ENCODE measurements around the gene CCDC192. TPM values are rescaled to one million over a fixed set of nuclear protein-coding genes. Genes with fewer than 3 reads are reported as not detected.
"Not testable (repeated sequence)": the region's sequence is repeated elsewhere in the genome, so short reads cannot be mapped to it uniquely, and the experiment has no call there.

The CCDC192 gene
- not detected for total RNA-seq (ENCODE audit: insufficient read depth, low replicate concordance)

- no peak for DNase-seq (ENCODE audit: low spot score)
Measured at GRCh38 chr5:127702926-127703561, at the start of gene CCDC192. TSS of gene CCDC192 (plus strand) at chr5:127703391. CDS start at chr5:127703446, 55 bp downstream.

GRCh38 chr5:127656825-127657224 lies 46.4 kb upstream of the CCDC192 start:
- DNase-seq (ENCODE audit: low spot score): no peak

- no peak for DNase-seq (ENCODE audit: low spot score)
Measured at GRCh38 chr5:127660047-127660733, 43.0 kb upstream of the CCDC192 start.

- no peak for DNase-seq (ENCODE audit: low spot score)
Measured at GRCh38 chr5:127664093-127664492, 39.1 kb upstream of the CCDC192 start.

- DNase-seq (ENCODE audit: low spot score): no peak
Measured at GRCh38 chr5:127665641-127666040, 37.5 kb upstream of the CCDC192 start.

GRCh38 chr5:127666043-127666716 lies 37.0 kb upstream of the CCDC192 start:
- no peak for DNase-seq (ENCODE audit: low spot score)

- DNase-seq (ENCODE audit: low spot score): no peak
Measured at GRCh38 chr5:127667926-127668325, 35.3 kb upstream of the CCDC192 start.

- DNase-seq (ENCODE audit: low spot score): no peak
Measured at GRCh38 chr5:127671218-127671617, 32.0 kb upstream of the CCDC192 start.

GRCh38 chr5:127673117-127673800 lies 29.9 kb upstream of the CCDC192 start:
- DNase-seq (ENCODE audit: low spot score): no peak

- not testable (repeated sequence) for DNase-seq (ENCODE audit: low spot score)
Measured at GRCh38 chr5:127676951-127677350, 26.2 kb upstream of the CCDC192 start.

GRCh38 chr5:127679691-127680330 lies 23.4 kb upstream of the CCDC192 start:
- DNase-seq (ENCODE audit: low spot score): not testable (repeated sequence)

- DNase-seq (ENCODE audit: low spot score): no peak
Measured at GRCh38 chr5:127680595-127680994, 22.6 kb upstream of the CCDC192 start.

- no peak for DNase-seq (ENCODE audit: low spot score)
Measured at GRCh38 chr5:127683008-127683407, 20.2 kb upstream of the CCDC192 start.

- DNase-seq (ENCODE audit: low spot score): no peak
Measured at GRCh38 chr5:127684726-127685467, 18.3 kb upstream of the CCDC192 start.

- DNase-seq (ENCODE audit: low spot score): no peak
Measured at GRCh38 chr5:127685662-127686061, 17.5 kb upstream of the CCDC192 start.

GRCh38 chr5:127686424-127686823 lies 16.8 kb upstream of the CCDC192 start:
- no peak for DNase-seq (ENCODE audit: low spot score)

- no peak for DNase-seq (ENCODE audit: low spot score)
Measured at GRCh38 chr5:127694518-127695171, 8.5 kb upstream of the CCDC192 start.

- no peak for DNase-seq (ENCODE audit: low spot score)
Measured at GRCh38 chr5:127695346-127695745, 7.8 kb upstream of the CCDC192 start.

GRCh38 chr5:127696683-127697082 lies 6.5 kb upstream of the CCDC192 start:
- no peak for DNase-seq (ENCODE audit: low spot score)

- DNase-seq (ENCODE audit: low spot score): no peak
Measured at GRCh38 chr5:127697894-127698600, 5.1 kb upstream of the CCDC192 start.
